GM12878 (cell line): ENCODE results near the gene ZNF462. TPM values are rescaled to one million over a fixed set of nuclear protein-coding genes. Genes with fewer than 3 reads are reported as not detected.
A peak's percentile ranks its signal among the peaks of the same experiment; 100 is the strongest.

Experiments used
- ATAC-seq: fragments of 200-7000 bp; cut with Tn5 transposase; 3 replicates; pipeline ENCODE4 v1.9.1; 2020; ENCODE audit warnings: mild to moderate bottlenecking, moderate library complexity
- BruUV-seq: library from RNA; stranded (reverse); fragments of 400-500 nt; replicated peaks from 2 replicates; lab custom pipeline; 2021; lab: Mats Ljungman, UMichigan
- CTCF ChIA-PET: fragments of 300-600 bp; sonication (Branson Sonifier 250); formaldehyde crosslinking; extraction: SDS; loops from one replicate; lab custom pipeline; 2021; ENCODE audit warnings: inconsistent platforms; lab: Yijun Ruan, JAX
- POLR2A ChIA-PET: fragments of 350-600 bp; formaldehyde crosslinking; extraction: SDS; loops from one replicate; lab custom pipeline; 2021; ENCODE audit warnings: inconsistent platforms; lab: Charles Lee
- RAD21 ChIA-PET: fragments of 300-600 bp; sonication (Branson Sonifier 250); formaldehyde crosslinking; loops from one replicate; lab custom pipeline; 2023; ENCODE audit warnings: antibody characterized with exemption; ENCODE audit not compliant: unreplicated experiment; lab: Charles Lee
- SMC1A ChIA-PET: fragments of 300-600 bp; sonication (Branson Sonifier 250); formaldehyde crosslinking; loops from one replicate; lab custom pipeline; 2023; ENCODE audit not compliant: unreplicated experiment, uncharacterized antibody; lab: Charles Lee
- DNase-seq: peaks from one replicate; pipeline ENCODE4 v3.0.0-alpha.2; 2011; ENCODE audit warnings: low read depth, low spot score
- FAIRE-seq: peaks from 3 replicates; lab custom pipeline; 2011; peaks lifted over from hg19 to GRCh38; lab: Jason Lieb, UNC
- H2AFZ ChIP-seq: 2 replicates; pipeline ENCODE4 v1.6.0; 2011; ENCODE audit warnings: low read depth, low read length, control low read depth; ENCODE audit not compliant: control insufficient read depth
- H3K27ac ChIP-seq: 2 replicates; pipeline ENCODE4 v1.5.1; 2011; ENCODE audit warnings: control low read depth; ENCODE audit not compliant: control insufficient read depth, insufficient read depth
- H3K27me3 ChIP-seq, 2 experiments: replicated peaks in 1 of 2; 2 replicates each; pipeline versions ENCODE4 v1.6.0 to v1.6.1; 2011; ENCODE audit warnings: low read length in 1 of 2; ENCODE audit not compliant: control insufficient read depth in 2 of 2, insufficient read depth in 2 of 2
- H3K36me3 ChIP-seq, 2 experiments: 2 replicates each; pipeline ENCODE4 v1.5.1; 2011; ENCODE audit warnings: low read length in 1 of 2; ENCODE audit not compliant: control insufficient read depth in 2 of 2, insufficient read depth in 2 of 2
- H3K4me1 ChIP-seq: 2 replicates; pipeline ENCODE4 v1.6.1; 2011; ENCODE audit warnings: mild to moderate bottlenecking, low read length, moderate library complexity, mixed read lengths; ENCODE audit not compliant: control insufficient read depth, insufficient read depth
- H3K4me2 ChIP-seq: 2 replicates; pipeline ENCODE4 v1.6.0; 2011; ENCODE audit warnings: control low read depth; ENCODE audit not compliant: control insufficient read depth, insufficient read depth
- H3K4me3 ChIP-seq: fragments of 200-600 bp; sonication (generic); 2 replicates; pipeline ENCODE4 v1.5.1; 2016
- H3K79me2 ChIP-seq: 2 replicates; pipeline ENCODE4 v1.6.0; 2011; ENCODE audit warnings: low read length; ENCODE audit not compliant: control insufficient read depth, insufficient read depth
- H3K9ac ChIP-seq: 2 replicates; pipeline ENCODE4 v1.8.0; 2011; ENCODE audit warnings: low read length, control low read depth, mixed read lengths; ENCODE audit not compliant: control insufficient read depth, insufficient read depth
- H3K9me3 ChIP-seq: replicated peaks from 3 replicates; pipeline ENCODE4 v1.5.1; 2011; ENCODE audit warnings: mild to moderate bottlenecking, low read length; ENCODE audit not compliant: control insufficient read depth, insufficient read depth
- H4K20me1 ChIP-seq: 2 replicates; pipeline ENCODE4 v1.6.0; 2011; ENCODE audit not compliant: control insufficient read depth, insufficient read depth
- HDAC6 ChIP-seq: fragments of 200-600 bp; sonication (generic); IDR thresholded peaks from one replicate; pipeline ENCODE4 v1.8.0; 2017; ENCODE audit warnings: antibody characterized with exemption; ENCODE audit not compliant: unreplicated experiment
- HDGF ChIP-seq: fragments of 450-650 bp; IDR thresholded peaks from 2 replicates; pipeline ENCODE4 v1.6.1; 2016; ENCODE audit warnings: antibody characterized with exemption
- IKZF2 ChIP-seq, 2 experiments: fragments of 450-650 bp; IDR thresholded peaks; 2 replicates each; pipeline ENCODE4 v1.6.1; 2017; ENCODE audit warnings: mild to moderate bottlenecking in 2 of 2, moderate library complexity in 2 of 2
- MEF2B ChIP-seq: fragments of 450-650 bp; IDR thresholded peaks from 2 replicates; pipeline ENCODE4 v1.6.1; 2018; ENCODE audit warnings: mild to moderate bottlenecking, moderate library complexity; ENCODE audit not compliant: partially characterized antibody, poor library complexity, severe bottlenecking
- MTA2 ChIP-seq: fragments of 450-650 bp; IDR thresholded peaks from 2 replicates; pipeline ENCODE4 v1.6.1; 2016; ENCODE audit warnings: low read depth, mild to moderate bottlenecking, moderate library complexity
- RAD51 ChIP-seq: fragments of 450-650 bp; IDR thresholded peaks from 2 replicates; pipeline ENCODE4 v1.6.1; 2016; ENCODE audit warnings: moderate library complexity, mild to moderate bottlenecking, inconsistent platforms
- WRNIP1 ChIP-seq: IDR thresholded peaks from 2 replicates; pipeline ENCODE4 v1.6.1; 2011; ENCODE audit warnings: low read depth, low read length, improper control_type of control experiment, borderline replicate concordance
- WGBS: methylation state at CpG from one replicate; pipeline ENCODE4 v1.1.6; 2016; ENCODE audit warnings: low lambda C conversion rate; ENCODE audit not compliant: insufficient replicate concordance, insufficient coverage; ENCODE audit errors: missing lambda C conversion rate; 5-methylcytosine and 5-hydroxymethylcytosine counted together
- in situ Hi-C: fragments of 300-500 bp; cut with MboI; formaldehyde crosslinking; loops from 9 replicates; pipeline ENCODE4 v1.14.3; 2018; ENCODE audit warnings: mixed read lengths
- intact Hi-C: fragments of 100-400 bp; cut with micrococcal nuclease; formaldehyde crosslinking; loops from one replicate; pipeline ENCODE4 v1.14.2; 2022; ENCODE audit not compliant: unreplicated experiment
- polyA plus RNA-seq, 11 experiments: library from polyadenylated mRNA; depleted of rRNA in 4 of 11; unstranded in 6 of 11; stranded (reverse) in 5 of 11; fragments of >200 nt; fragmentation: Nextera tagmentation in 4 of 11; fragmentation: Illumina TruSeq in 1 of 11; extraction: Ambion mirVana in 4 of 11; extraction: Trizol in 1 of 11; gene quantifications; 1 replicate in 1 of 11; 2 replicates in 10 of 11; pipeline versions ENCODE4 v1.2.1 to v1.2.3, GENCODE V29; 2011 to 2016; ENCODE audit warnings: inconsistent platforms in 2 of 11, missing spikeins in 2 of 11, low read depth in 1 of 11
- total RNA-seq, 4 experiments: library from RNA; depleted of rRNA in 3 of 4; stranded (reverse); fragments of >200 nt in 3 of 4; fragmentation: Illumina TruSeq in 1 of 4; extraction: Trizol in 1 of 4; gene quantifications; 2 replicates each; pipeline versions ENCODE4 v1.2.1 to v1.2.3, GENCODE V29; 2013 to 2021
- TF ChIP-seq, protein P1 (sequence below): fragments of 450-650 bp; IDR thresholded peaks from 2 replicates; pipeline ENCODE4 v1.6.1; 2017; ENCODE audit warnings: low read depth, mild to moderate bottlenecking, moderate library complexity
- TF ChIP-seq, protein P2 (sequence below): IDR thresholded peaks from 2 replicates; pipeline ENCODE4 v1.6.1; 2012; ENCODE audit warnings: low read depth, low read length, improper control_type of control experiment
- TF ChIP-seq, protein P3 (sequence below): fragments of 450-650 bp; formaldehyde crosslinking; IDR thresholded peaks from 2 replicates; pipeline ENCODE4 v1.4.0; 2022; ENCODE audit warnings: mild to moderate bottlenecking, moderate library complexity
- TF ChIP-seq, protein P4 (sequence below): fragments of 450-650 bp; IDR thresholded peaks from 2 replicates; pipeline ENCODE4 v1.6.1; 2016; ENCODE audit warnings: mild to moderate bottlenecking
- TF ChIP-seq, protein P5 (sequence below), 3 experiments: IDR thresholded peaks in 2 of 3; conservative IDR thresholded peaks in 1 of 3; 2 replicates each; pipeline ENCODE4 v1.5.1; 2011; ENCODE audit warnings: low read depth in 3 of 3, low read length in 3 of 3, mild to moderate bottlenecking in 3 of 3, control low read depth in 2 of 3, moderate library complexity in 2 of 3, inconsistent platforms in 1 of 3, mixed read lengths in 1 of 3; ENCODE audit not compliant: control insufficient read depth in 2 of 3, insufficient read depth in 1 of 3; ENCODE audit errors: extremely low read depth in 1 of 3

ZNF462 gene
- total and polyA plus RNA-seq, 10 of the 15 experiments (the other 5 are each of a cell fraction or from before 2014, with no cell fraction given): 0.27 to 13.7 (median 0.55) TPM

DNA sequence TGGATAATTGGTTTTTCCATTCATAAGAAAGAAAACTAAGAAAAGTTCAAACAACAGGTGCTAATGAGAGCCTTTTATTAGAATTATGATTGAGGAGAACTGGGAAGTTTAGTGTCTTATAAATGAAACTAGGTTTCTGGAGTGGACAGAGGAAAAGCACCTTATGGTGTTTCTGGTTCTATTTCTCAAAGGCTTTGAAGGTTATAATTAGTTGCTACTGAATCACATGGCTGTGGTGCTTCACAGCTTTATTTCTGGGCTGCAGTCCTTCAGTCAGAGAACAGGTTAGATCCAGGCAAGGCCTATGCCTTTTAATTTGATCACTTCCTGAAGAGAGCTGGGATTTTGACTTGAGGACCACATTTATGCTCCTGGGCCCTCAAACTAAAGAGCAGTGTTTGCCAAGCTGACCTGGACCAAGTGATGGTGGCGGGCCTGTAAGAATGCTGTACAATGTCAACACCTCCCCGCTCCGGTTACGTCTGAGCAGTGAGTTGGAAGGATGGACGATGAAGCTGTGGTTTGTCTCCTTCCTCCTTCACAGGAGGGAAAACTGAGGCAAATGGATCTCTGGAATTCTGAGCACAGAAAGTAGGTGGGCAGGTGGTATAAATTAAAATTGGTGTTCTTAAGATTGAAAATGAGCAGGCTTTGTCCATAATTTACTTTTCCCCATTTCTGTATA is 56.0 kb downstream of the ZNF462 start:
- RAD21 ChIA-PET: interaction anchor here (0.7 to 1.5 kb wide), 5 partner anchors 30 to 63 kb away, joined by 3 to 9 read pairs (median 4); no protein-coding TSS in a partner anchor
- H3K4me2 ChIP-seq: no peak overlapping the region
- 45% methylated on average over 5 of the region's 5 CpGs for WGBS
- in situ Hi-C loops (no loop called here), intact Hi-C loops (loop anchor here (5.0 to 10.0 kb wide), 2 partner anchors 118 to 164 kb away; no protein-coding TSS in a partner anchor)
- no peak overlapping the region for H3K9ac ChIP-seq
- H3K27me3 ChIP-seq: no peaks in the 10 kb centered on the region
- H3K36me3 ChIP-seq: no peaks in the 10 kb centered on the region
- no peak overlapping the region for H3K4me3 ChIP-seq
- no peak for FAIRE-seq
- POLR2A ChIA-PET: interaction anchor here (1.3 to 1.6 kb wide), 2 partner anchors 54 kb away, joined by 3 to 6 read pairs; no protein-coding TSS in a partner anchor
- BruUV-seq: no TSS peak
- no peaks in the 10 kb centered on the region for H3K9me3 ChIP-seq
- no peak overlapping the region for H2AFZ ChIP-seq
- SMC1A ChIA-PET: interaction anchor here (1.0 to 7.1 kb wide), 7 partner anchors 14 to 61 kb away, joined by 3 to 100 read pairs (median 4); partner anchors contain the start of gene ZNF462
- CTCF ChIA-PET: interaction anchor here (3.5 kb wide), 1 partner anchor 54 kb away, joined by 15 read pairs; no protein-coding TSS in a partner anchor
- no peak overlapping the region for H3K27ac ChIP-seq
- ATAC-seq: peak; percentile 58
- no peaks in the 10 kb centered on the region for H3K79me2 ChIP-seq
- H3K4me1 ChIP-seq: no peaks in the 10 kb centered on the region
- no peak for DNase-seq
- no peaks in the 10 kb centered on the region for H4K20me1 ChIP-seq
- TF ChIP-seq, protein P1, sequence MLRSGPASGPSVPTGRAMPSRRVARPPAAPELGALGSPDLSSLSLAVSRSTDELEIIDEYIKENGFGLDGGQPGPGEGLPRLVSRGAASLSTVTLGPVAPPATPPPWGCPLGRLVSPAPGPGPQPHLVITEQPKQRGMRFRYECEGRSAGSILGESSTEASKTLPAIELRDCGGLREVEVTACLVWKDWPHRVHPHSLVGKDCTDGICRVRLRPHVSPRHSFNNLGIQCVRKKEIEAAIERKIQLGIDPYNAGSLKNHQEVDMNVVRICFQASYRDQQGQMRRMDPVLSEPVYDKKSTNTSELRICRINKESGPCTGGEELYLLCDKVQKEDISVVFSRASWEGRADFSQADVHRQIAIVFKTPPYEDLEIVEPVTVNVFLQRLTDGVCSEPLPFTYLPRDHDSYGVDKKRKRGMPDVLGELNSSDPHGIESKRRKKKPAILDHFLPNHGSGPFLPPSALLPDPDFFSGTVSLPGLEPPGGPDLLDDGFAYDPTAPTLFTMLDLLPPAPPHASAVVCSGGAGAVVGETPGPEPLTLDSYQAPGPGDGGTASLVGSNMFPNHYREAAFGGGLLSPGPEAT: 0 out of 2 replicates have a peak, but pooled peaks have one; percentile 53
- TF ChIP-seq MEF2B (peak; percentile 38), MTA2 (peak; percentile 47; the same call in 1 of the 2 replicates), HDGF (0 out of 2 replicates have a peak, but pooled peaks have one; percentile 38), HDAC6 (no peak), RAD51 (peak; percentile 40; the same call in 1 of the 2 replicates), WRNIP1 (no peak), IKZF2 (IDR thresholded peaks at IDR 0.05) (peak in 1 of 2 experiments; percentile 54; a peak in 1 of 4 replicates)
- TF ChIP-seq, protein P2, sequence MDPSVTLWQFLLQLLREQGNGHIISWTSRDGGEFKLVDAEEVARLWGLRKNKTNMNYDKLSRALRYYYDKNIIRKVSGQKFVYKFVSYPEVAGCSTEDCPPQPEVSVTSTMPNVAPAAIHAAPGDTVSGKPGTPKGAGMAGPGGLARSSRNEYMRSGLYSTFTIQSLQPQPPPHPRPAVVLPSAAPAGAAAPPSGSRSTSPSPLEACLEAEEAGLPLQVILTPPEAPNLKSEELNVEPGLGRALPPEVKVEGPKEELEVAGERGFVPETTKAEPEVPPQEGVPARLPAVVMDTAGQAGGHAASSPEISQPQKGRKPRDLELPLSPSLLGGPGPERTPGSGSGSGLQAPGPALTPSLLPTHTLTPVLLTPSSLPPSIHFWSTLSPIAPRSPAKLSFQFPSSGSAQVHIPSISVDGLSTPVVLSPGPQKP: no peak
- TF ChIP-seq, protein P3, sequence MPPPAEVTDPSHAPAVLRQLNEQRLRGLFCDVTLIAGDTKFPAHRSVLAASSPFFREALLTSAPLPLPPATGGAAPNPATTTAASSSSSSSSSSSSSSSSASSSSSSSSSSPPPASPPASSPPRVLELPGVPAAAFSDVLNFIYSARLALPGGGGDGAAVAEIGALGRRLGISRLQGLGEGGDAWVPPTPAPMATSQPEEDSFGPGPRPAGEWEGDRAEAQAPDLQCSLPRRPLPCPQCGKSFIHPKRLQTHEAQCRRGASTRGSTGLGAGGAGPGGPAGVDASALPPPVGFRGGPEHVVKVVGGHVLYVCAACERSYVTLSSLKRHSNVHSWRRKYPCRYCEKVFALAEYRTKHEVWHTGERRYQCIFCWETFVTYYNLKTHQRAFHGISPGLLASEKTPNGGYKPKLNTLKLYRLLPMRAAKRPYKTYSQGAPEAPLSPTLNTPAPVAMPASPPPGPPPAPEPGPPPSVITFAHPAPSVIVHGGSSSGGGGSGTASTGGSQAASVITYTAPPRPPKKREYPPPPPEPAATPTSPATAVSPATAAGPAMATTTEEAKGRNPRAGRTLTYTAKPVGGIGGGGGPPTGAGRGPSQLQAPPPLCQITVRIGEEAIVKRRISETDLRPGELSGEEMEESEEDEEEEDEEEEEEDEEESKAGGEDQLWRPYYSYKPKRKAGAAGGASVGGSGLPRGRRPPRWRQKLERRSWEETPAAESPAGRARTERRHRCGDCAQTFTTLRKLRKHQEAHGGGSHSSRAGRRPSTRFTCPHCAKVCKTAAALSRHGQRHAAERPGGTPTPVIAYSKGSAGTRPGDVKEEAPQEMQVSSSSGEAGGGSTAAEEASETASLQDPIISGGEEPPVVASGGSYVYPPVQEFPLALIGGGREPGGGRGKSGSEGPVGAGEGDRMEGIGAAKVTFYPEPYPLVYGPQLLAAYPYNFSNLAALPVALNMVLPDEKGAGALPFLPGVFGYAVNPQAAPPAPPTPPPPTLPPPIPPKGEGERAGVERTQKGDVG (CRISPR knock-in tag): no peak
- TF ChIP-seq, protein P4, sequence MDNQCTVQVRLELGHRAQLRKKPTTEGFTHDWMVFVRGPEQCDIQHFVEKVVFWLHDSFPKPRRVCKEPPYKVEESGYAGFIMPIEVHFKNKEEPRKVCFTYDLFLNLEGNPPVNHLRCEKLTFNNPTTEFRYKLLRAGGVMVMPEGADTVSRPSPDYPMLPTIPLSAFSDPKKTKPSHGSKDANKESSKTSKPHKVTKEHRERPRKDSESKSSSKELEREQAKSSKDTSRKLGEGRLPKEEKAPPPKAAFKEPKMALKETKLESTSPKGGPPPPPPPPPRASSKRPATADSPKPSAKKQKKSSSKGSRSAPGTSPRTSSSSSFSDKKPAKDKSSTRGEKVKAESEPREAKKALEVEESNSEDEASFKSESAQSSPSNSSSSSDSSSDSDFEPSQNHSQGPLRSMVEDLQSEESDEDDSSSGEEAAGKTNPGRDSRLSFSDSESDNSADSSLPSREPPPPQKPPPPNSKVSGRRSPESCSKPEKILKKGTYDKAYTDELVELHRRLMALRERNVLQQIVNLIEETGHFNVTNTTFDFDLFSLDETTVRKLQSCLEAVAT: peak; percentile 51; the same call in 1 of the 2 replicates
- TF ChIP-seq, protein P5, sequence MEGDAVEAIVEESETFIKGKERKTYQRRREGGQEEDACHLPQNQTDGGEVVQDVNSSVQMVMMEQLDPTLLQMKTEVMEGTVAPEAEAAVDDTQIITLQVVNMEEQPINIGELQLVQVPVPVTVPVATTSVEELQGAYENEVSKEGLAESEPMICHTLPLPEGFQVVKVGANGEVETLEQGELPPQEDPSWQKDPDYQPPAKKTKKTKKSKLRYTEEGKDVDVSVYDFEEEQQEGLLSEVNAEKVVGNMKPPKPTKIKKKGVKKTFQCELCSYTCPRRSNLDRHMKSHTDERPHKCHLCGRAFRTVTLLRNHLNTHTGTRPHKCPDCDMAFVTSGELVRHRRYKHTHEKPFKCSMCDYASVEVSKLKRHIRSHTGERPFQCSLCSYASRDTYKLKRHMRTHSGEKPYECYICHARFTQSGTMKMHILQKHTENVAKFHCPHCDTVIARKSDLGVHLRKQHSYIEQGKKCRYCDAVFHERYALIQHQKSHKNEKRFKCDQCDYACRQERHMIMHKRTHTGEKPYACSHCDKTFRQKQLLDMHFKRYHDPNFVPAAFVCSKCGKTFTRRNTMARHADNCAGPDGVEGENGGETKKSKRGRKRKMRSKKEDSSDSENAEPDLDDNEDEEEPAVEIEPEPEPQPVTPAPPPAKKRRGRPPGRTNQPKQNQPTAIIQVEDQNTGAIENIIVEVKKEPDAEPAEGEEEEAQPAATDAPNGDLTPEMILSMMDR (IDR thresholded peaks at IDR 0.05 in 2 of 3, conservative IDR thresholded peaks at IDR 0.05 in 1 of 3; ENCODE audit: control insufficient read depth in 2 of 3, extremely low read depth in 1 of 3, insufficient read depth in 1 of 3, low read depth in 3 of 3, low read length in 3 of 3): no peak
